ENCODE measurements around the gene CFAP43.
A peak's percentile ranks its signal among the peaks of the same experiment; 100 is the strongest.

CFAP43 gene

DNA sequence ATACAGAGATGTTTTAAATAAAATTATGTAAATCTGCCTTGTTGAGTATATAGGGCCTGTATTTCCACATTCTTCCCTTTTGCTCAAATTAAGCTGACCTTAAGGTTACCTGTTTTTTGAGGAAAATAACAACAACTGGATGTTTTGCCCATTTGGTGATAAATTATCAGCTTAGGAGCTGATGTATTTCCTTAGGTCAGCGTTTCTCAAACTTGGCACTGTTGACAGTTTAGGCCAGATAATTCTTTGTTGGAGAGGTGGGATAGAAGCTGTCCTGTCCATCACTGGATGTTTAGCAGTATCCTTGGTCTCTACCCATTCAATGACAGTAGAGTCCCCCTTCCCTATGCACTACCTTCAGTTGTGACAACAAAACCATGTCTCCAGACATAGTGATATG is 44.0 kb upstream of the CFAP43 start:
- Histone ChIP-seq H3K18ac (ENCODE audit: low read depth in 1 of 2, low read length in 2 of 2) (no peak overlapping the region), H3K23ac (ENCODE audit: low read length in 2 of 2) (no peak overlapping the region), H4K8ac (ENCODE audit: low read length) (no peak overlapping the region), H3K79me1 (replicated peaks; ENCODE audit: low read length, poor library complexity, severe bottlenecking) (no peaks in the 10 kb centered on the region), H2AK5ac (ENCODE audit: low read length, severe bottlenecking) (no peak overlapping the region), H3K27me3 (ENCODE audit: control insufficient read depth in 1 of 2, insufficient read depth in 1 of 2, low read length in 2 of 2) (peaks cover 0 to 26% of the 10 kb centered on the region in 2 experiments), H3K4me3 (ENCODE audit: insufficient read depth in 1 of 2, low read depth in 1 of 2, low read length in 2 of 2) (no peak overlapping the region), H3K14ac (ENCODE audit: low read length in 2 of 2) (no peak overlapping the region), H3K9ac (ENCODE audit: low read length) (no peak overlapping the region), H2BK5ac (ENCODE audit: low read depth, low read length, poor library complexity, severe bottlenecking) (no peak overlapping the region), H2BK12ac (ENCODE audit: low read length in 2 of 2) (no peak overlapping the region), H3K4ac (ENCODE audit: low read depth in 1 of 2, low read length in 2 of 2) (no peak overlapping the region), H4K91ac (ENCODE audit: low read length) (no peak overlapping the region), H3K27ac (ENCODE audit: low read length, poor library complexity, severe bottlenecking) (no peak overlapping the region), H2BK120ac (ENCODE audit: low read depth, low read length) (no peak overlapping the region), H3K4me1 (ENCODE audit: control insufficient read depth, insufficient read depth, low read depth, low read length) (peaks cover 6% of the 10 kb centered on the region), H3K9me3 (ENCODE audit: control insufficient read depth, low read length) (no peaks in the 10 kb centered on the region), H2AFZ (ENCODE audit: low read depth, low read length) (no peak overlapping the region), H3K36me3 (ENCODE audit: control insufficient read depth in 1 of 2, insufficient read depth in 2 of 2, low read depth in 1 of 2, low read length in 2 of 2) (no peaks in the 10 kb centered on the region), H2BK15ac (ENCODE audit: low read depth, poor library complexity, severe bottlenecking) (no peak overlapping the region), H3K4me2 (ENCODE audit: low read length, poor library complexity, severe bottlenecking) (no peak overlapping the region)
- no peak for DNase-seq
- WGBS = 83% methylated on average over 1 of the region's 1 CpG

DNA sequence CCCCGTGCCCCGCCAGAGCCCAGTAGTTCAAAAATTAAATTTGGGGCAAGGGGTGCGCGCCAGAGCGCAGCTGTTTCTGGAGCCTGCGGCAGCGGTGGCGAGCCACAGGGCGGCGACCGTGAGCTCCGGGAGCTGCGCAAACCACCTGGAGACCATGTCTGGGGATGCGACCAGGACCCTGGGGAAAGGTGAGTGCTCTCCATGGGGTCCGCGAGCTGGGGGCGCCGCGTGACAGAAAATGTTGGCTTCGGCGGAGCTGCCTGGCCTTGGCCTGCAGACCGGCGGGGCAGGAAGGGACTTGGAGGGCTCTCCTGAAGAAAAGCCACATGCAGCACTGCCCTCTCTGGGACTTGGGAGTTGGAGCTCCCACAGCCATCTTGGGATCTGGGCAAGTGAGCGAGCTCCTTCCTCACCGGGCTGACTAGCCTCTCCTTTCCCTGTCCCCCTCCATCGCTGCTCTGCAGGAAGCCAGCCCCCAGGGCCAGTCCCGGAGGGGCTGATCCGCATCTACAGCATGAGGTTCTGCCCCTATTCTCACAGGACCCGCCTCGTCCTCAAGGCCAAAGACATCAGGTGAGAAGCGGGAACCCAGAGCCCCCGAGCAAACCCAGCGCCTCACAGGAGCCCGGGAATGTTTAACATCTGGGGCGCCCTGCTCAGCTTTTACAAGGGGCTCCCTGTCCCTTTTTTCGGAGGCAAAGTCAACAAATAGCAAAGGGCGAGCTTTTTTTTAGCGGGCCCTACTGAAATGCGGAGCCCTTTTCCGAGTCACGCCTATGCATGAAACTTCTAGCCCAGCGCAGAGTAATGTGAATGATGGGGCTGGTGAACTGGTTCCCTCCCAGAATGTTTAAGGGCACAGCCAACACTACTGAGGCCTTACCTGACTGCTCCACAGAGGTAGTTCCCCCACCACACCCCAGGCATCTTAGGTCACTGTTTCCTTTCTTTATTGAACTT is 42.9 kb upstream of the CFAP43 start:
- H3K27ac ChIP-seq (ENCODE audit: low read length, poor library complexity, severe bottlenecking) = no peak overlapping the region
- H3K4me3 ChIP-seq (ENCODE audit: insufficient read depth in 1 of 2, low read depth in 1 of 2, low read length in 2 of 2) = peak overlapping the region in 1 of 2 experiments; percentile 46
- peak overlapping the region in 1 of 2 experiments; percentile 1 for H3K23ac ChIP-seq (ENCODE audit: low read length in 2 of 2)

GRCh38 chr10:104273899-104274575 is 41.9 kb upstream of the CFAP43 start:
- H3K9me3 ChIP-seq (ENCODE audit: control insufficient read depth, low read length) = no peaks in the 10 kb centered on the region
- H3K18ac ChIP-seq (ENCODE audit: low read depth in 1 of 2, low read length in 2 of 2) = no peak overlapping the region
- 80% methylated on average over 4 of the region's 4 CpGs for WGBS
- peak overlapping the region; percentile 83 for H3K9ac ChIP-seq (ENCODE audit: low read length)
- no peak overlapping the region for H3K14ac ChIP-seq (ENCODE audit: low read length in 2 of 2)
- H3K79me1 ChIP-seq (replicated peaks; ENCODE audit: low read length, poor library complexity, severe bottlenecking) = no peaks in the 10 kb centered on the region
- H3K36me3 ChIP-seq (ENCODE audit: control insufficient read depth in 1 of 2, insufficient read depth in 2 of 2, low read depth in 1 of 2, low read length in 2 of 2) = peaks cover 0 to 7% of the 10 kb centered on the region in 2 experiments
- no peak overlapping the region for H2BK15ac ChIP-seq (ENCODE audit: low read depth, poor library complexity, severe bottlenecking)
- H2AFZ ChIP-seq (ENCODE audit: low read depth, low read length) = no peak overlapping the region
- H4K91ac ChIP-seq (ENCODE audit: low read length) = no peak overlapping the region
- no peak overlapping the region for H2BK12ac ChIP-seq (ENCODE audit: low read length in 2 of 2)
- H3K4me1 ChIP-seq (ENCODE audit: control insufficient read depth, insufficient read depth, low read depth, low read length) = peaks cover 6% of the 10 kb centered on the region
- no peak overlapping the region for H3K23ac ChIP-seq (ENCODE audit: low read length in 2 of 2)
- no peak overlapping the region for H2AK5ac ChIP-seq (ENCODE audit: low read length, severe bottlenecking)
- no peak overlapping the region for H3K4ac ChIP-seq (ENCODE audit: low read depth in 1 of 2, low read length in 2 of 2)
- DNase-seq = peak; percentile 49
- H2BK5ac ChIP-seq (ENCODE audit: low read depth, low read length, poor library complexity, severe bottlenecking) = no peak overlapping the region
- H3K4me2 ChIP-seq (ENCODE audit: low read length, poor library complexity, severe bottlenecking) = no peak overlapping the region
- peaks cover 0 to 23% of the 10 kb centered on the region in 2 experiments for H3K27me3 ChIP-seq (ENCODE audit: control insufficient read depth in 1 of 2, insufficient read depth in 1 of 2, low read length in 2 of 2)
- H4K8ac ChIP-seq (ENCODE audit: low read length) = no peak overlapping the region
- no peak overlapping the region for H3K27ac ChIP-seq (ENCODE audit: low read length, poor library complexity, severe bottlenecking)
- no peak overlapping the region for H2BK120ac ChIP-seq (ENCODE audit: low read depth, low read length)
- peak overlapping the region in 1 of 2 experiments; percentile 46 for H3K4me3 ChIP-seq (ENCODE audit: insufficient read depth in 1 of 2, low read depth in 1 of 2, low read length in 2 of 2)

More for the DNA sequence above, 42.9 kb upstream of the CFAP43 start:
- peak overlapping the region; percentile 1 for H3K4me2 ChIP-seq (ENCODE audit: low read length, poor library complexity, severe bottlenecking)
- H2BK5ac ChIP-seq (ENCODE audit: low read depth, low read length, poor library complexity, severe bottlenecking) = no peak overlapping the region
- H2BK120ac ChIP-seq (ENCODE audit: low read depth, low read length) = no peak overlapping the region
- no peak overlapping the region for H3K14ac ChIP-seq (ENCODE audit: low read length in 2 of 2)
- H3K18ac ChIP-seq (ENCODE audit: low read depth in 1 of 2, low read length in 2 of 2) = no peak overlapping the region
- H3K36me3 ChIP-seq (ENCODE audit: control insufficient read depth in 1 of 2, insufficient read depth in 2 of 2, low read depth in 1 of 2, low read length in 2 of 2) = no peaks in the 10 kb centered on the region
- no peak overlapping the region for H2AFZ ChIP-seq (ENCODE audit: low read depth, low read length)
- H3K4ac ChIP-seq (ENCODE audit: low read depth in 1 of 2, low read length in 2 of 2) = no peak overlapping the region
- DNase-seq = no peak
- no peaks in the 10 kb centered on the region for H3K9me3 ChIP-seq (ENCODE audit: control insufficient read depth, low read length)
- H3K27me3 ChIP-seq (ENCODE audit: control insufficient read depth in 1 of 2, insufficient read depth in 1 of 2, low read length in 2 of 2) = peaks cover 0 to 26% of the 10 kb centered on the region in 2 experiments
- no peak overlapping the region for H4K91ac ChIP-seq (ENCODE audit: low read length)
- H3K9ac ChIP-seq (ENCODE audit: low read length) = peak overlapping the region; percentile 83
- H4K8ac ChIP-seq (ENCODE audit: low read length) = no peak overlapping the region
- H2BK12ac ChIP-seq (ENCODE audit: low read length in 2 of 2) = no peak overlapping the region
- H2BK15ac ChIP-seq (ENCODE audit: low read depth, poor library complexity, severe bottlenecking) = peak overlapping the region; percentile 56
- H2AK5ac ChIP-seq (ENCODE audit: low read length, severe bottlenecking) = no peak overlapping the region
- H3K79me1 ChIP-seq (replicated peaks; ENCODE audit: low read length, poor library complexity, severe bottlenecking) = no peaks in the 10 kb centered on the region
- 38% methylated on average over 42 of the region's 42 CpGs for WGBS
- peaks cover 6% of the 10 kb centered on the region for H3K4me1 ChIP-seq (ENCODE audit: control insufficient read depth, insufficient read depth, low read depth, low read length)

GRCh38 chr10:104273286-104273685 is 41.1 kb upstream of the CFAP43 start:
- Histone ChIP-seq H3K23ac (ENCODE audit: low read length in 2 of 2) (no peak overlapping the region), H3K27ac (ENCODE audit: low read length, poor library complexity, severe bottlenecking) (no peak overlapping the region), H3K4ac (ENCODE audit: low read depth in 1 of 2, low read length in 2 of 2) (no peak overlapping the region), H2BK5ac (ENCODE audit: low read depth, low read length, poor library complexity, severe bottlenecking) (no peak overlapping the region), H2AFZ (ENCODE audit: low read depth, low read length) (no peak overlapping the region), H3K4me3 (ENCODE audit: insufficient read depth in 1 of 2, low read depth in 1 of 2, low read length in 2 of 2) (no peak overlapping the region), H4K8ac (ENCODE audit: low read length) (no peak overlapping the region), H3K4me2 (ENCODE audit: low read length, poor library complexity, severe bottlenecking) (no peak overlapping the region), H3K36me3 (ENCODE audit: control insufficient read depth in 1 of 2, insufficient read depth in 2 of 2, low read depth in 1 of 2, low read length in 2 of 2) (peaks cover 0 to 13% of the 10 kb centered on the region in 2 experiments), H3K14ac (ENCODE audit: low read length in 2 of 2) (no peak overlapping the region), H3K18ac (ENCODE audit: low read depth in 1 of 2, low read length in 2 of 2) (no peak overlapping the region), H4K91ac (ENCODE audit: low read length) (no peak overlapping the region), H3K9ac (ENCODE audit: low read length) (peak overlapping the region; percentile 83), H2BK15ac (ENCODE audit: low read depth, poor library complexity, severe bottlenecking) (no peak overlapping the region), H3K9me3 (ENCODE audit: control insufficient read depth, low read length) (no peaks in the 10 kb centered on the region), H3K79me1 (replicated peaks; ENCODE audit: low read length, poor library complexity, severe bottlenecking) (no peaks in the 10 kb centered on the region), H3K4me1 (ENCODE audit: control insufficient read depth, insufficient read depth, low read depth, low read length) (peaks cover 6% of the 10 kb centered on the region), H2BK12ac (ENCODE audit: low read length in 2 of 2) (no peak overlapping the region), H3K27me3 (ENCODE audit: control insufficient read depth in 1 of 2, insufficient read depth in 1 of 2, low read length in 2 of 2) (peaks cover 0 to 21% of the 10 kb centered on the region in 2 experiments), H2BK120ac (ENCODE audit: low read depth, low read length) (no peak overlapping the region), H2AK5ac (ENCODE audit: low read length, severe bottlenecking) (no peak overlapping the region)
- 64% methylated on average over 1 of the region's 1 CpG for WGBS
- DNase-seq = no peak
